ENCODE measurements around the gene EML4. TPM values are rescaled to one million over a fixed set of nuclear protein-coding genes. Genes with fewer than 3 reads are reported as not detected.

EML4 gene
- total and polyA plus RNA-seq, 10 donors: 25.4 to 176 (median 88.2) TPM

DNA sequence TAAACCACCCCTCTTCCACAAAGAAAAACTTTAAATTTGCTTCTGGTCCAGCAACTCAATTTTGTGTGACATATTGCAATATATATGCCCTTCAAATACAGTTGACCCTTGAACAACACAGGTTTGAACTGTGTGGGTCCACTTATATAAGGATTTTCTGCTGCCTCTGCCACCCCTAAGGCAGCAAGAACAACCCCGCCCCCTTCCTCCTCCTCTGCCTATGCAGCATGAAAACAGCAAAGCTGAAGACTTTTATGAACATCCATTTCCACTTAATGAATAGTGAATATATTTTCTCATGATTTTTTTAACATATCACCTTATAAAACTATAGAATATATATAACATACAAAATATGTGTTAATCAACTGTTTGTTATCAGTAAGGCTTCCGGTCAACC lies 58.3 kb downstream of the EML4 start:
- Histone ChIP-seq H3K36me3 (no peaks in the 10 kb centered on the region), H3K4me3 (no peak overlapping the region), H3K9me3 (no peaks in the 10 kb centered on the region), H3K27ac (no peak overlapping the region), H3K27me3 (replicated peaks in 1 of 7) (no peaks in the 10 kb centered on the region), H3K4me1 (peaks cover 18 to 99% (median 72%) of the 10 kb centered on the region in 6 donors)
- TF ChIP-seq, protein P1, sequence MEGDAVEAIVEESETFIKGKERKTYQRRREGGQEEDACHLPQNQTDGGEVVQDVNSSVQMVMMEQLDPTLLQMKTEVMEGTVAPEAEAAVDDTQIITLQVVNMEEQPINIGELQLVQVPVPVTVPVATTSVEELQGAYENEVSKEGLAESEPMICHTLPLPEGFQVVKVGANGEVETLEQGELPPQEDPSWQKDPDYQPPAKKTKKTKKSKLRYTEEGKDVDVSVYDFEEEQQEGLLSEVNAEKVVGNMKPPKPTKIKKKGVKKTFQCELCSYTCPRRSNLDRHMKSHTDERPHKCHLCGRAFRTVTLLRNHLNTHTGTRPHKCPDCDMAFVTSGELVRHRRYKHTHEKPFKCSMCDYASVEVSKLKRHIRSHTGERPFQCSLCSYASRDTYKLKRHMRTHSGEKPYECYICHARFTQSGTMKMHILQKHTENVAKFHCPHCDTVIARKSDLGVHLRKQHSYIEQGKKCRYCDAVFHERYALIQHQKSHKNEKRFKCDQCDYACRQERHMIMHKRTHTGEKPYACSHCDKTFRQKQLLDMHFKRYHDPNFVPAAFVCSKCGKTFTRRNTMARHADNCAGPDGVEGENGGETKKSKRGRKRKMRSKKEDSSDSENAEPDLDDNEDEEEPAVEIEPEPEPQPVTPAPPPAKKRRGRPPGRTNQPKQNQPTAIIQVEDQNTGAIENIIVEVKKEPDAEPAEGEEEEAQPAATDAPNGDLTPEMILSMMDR (IDR thresholded peaks at IDR 0.05 in 8 of 11, conservative IDR thresholded peaks at IDR 0.05 in 3 of 11): no peak
- TF ChIP-seq POLR2A (IDR thresholded peaks at IDR 0.05) (no peak), POLR2AphosphoS5 (IDR thresholded peaks at IDR 0.05) (no peak)
- DNase-seq: no peak
- intact Hi-C loops (cut with DNase I; ENCODE audit: low total_unique reads): no loop called here
- 89 to 96% (median 93%) methylated on average over 2 of the region's 2 CpGs for WGBS, 5 donors

DNA sequence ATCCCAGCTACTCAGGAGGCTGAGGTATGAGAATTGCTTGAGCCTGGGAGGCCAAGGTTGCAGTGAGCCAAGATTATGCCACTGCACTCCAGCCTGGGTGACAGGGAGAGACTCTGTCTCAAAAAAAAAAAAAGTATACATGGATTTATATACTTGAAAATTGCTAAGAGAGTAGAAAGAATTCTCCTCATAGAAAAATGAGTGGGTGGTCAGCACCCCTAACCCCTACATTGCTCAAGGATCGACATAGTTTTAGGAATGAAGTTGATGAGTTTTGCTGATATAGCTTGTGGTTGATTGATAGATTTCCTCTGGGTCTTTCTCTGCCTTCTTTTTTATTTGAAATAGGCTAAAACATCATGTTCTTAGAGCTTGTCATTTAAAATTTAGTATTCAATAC lies 58.9 kb downstream of the EML4 start:
- no peaks in the 10 kb centered on the region for H3K36me3 ChIP-seq
- DNase-seq: no peak
- H3K9me3 ChIP-seq: no peaks in the 10 kb centered on the region
- H3K27ac ChIP-seq: no peak overlapping the region
- WGBS, 5 donors: 72 to 85% (median 82%) methylated on average over 1 of the region's 1 CpG
- intact Hi-C loops (cut with DNase I; ENCODE audit: low total_unique reads): no loop called here
- TF ChIP-seq POLR2A (IDR thresholded peaks at IDR 0.05) (no peak), POLR2AphosphoS5 (IDR thresholded peaks at IDR 0.05) (no peak)
- TF ChIP-seq, protein P1 (IDR thresholded peaks at IDR 0.05 in 8 of 11, conservative IDR thresholded peaks at IDR 0.05 in 3 of 11): no peak
- H3K27me3 ChIP-seq (replicated peaks in 1 of 7): no peaks in the 10 kb centered on the region
- H3K4me1 ChIP-seq: peaks cover 16 to 98% (median 68%) of the 10 kb centered on the region in 6 donors
- no peak overlapping the region for H3K4me3 ChIP-seq

GRCh38 chr2:42229949-42230348 lies 60.8 kb downstream of the EML4 start:
- 89 to 100% (median 95%) methylated on average over 2 of the region's 2 CpGs for WGBS, 5 donors

GRCh38 chr2:42230891-42231290 lies 61.7 kb downstream of the EML4 start:
- intact Hi-C loops (cut with DNase I; ENCODE audit: low total_unique reads): loop anchor here (10.0 kb wide), 1 partner anchor 136 kb away; no protein-coding TSS in a partner anchor

More at GRCh38 chr2:42229949-42230348, 60.8 kb downstream of the EML4 start:
- no peak for DNase-seq
- Histone ChIP-seq H3K27ac (no peak overlapping the region), H3K4me1 (peaks cover 11 to 98% (median 60%) of the 10 kb centered on the region in 6 donors), H3K9me3 (no peaks in the 10 kb centered on the region), H3K36me3 (peaks cover 0 to 4% (median 0%) of the 10 kb centered on the region in 6 donors), H3K27me3 (replicated peaks in 1 of 7) (no peaks in the 10 kb centered on the region), H3K4me3 (no peak overlapping the region)
- intact Hi-C loops (cut with DNase I; ENCODE audit: low total_unique reads): loop anchor here (10.0 kb wide), 1 partner anchor 135 kb away; no protein-coding TSS in a partner anchor
- TF ChIP-seq, protein P1 (IDR thresholded peaks at IDR 0.05 in 8 of 11, conservative IDR thresholded peaks at IDR 0.05 in 3 of 11): no peak
- no peak for TF ChIP-seq POLR2AphosphoS5 (IDR thresholded peaks at IDR 0.05)
- no peak for TF ChIP-seq POLR2A (IDR thresholded peaks at IDR 0.05)

More at GRCh38 chr2:42230891-42231290, 61.7 kb downstream of the EML4 start:
- 82 to 96% (median 89%) methylated on average over 3 of the region's 3 CpGs for WGBS, 5 donors
- no peak for TF ChIP-seq POLR2A (IDR thresholded peaks at IDR 0.05)
- TF ChIP-seq, protein P1 (IDR thresholded peaks at IDR 0.05 in 8 of 11, conservative IDR thresholded peaks at IDR 0.05 in 3 of 11): no peak
- no peak for TF ChIP-seq POLR2AphosphoS5 (IDR thresholded peaks at IDR 0.05)
- no peaks in the 10 kb centered on the region for H3K27me3 ChIP-seq (replicated peaks in 1 of 7)
- no peaks in the 10 kb centered on the region for H3K9me3 ChIP-seq
- DNase-seq: no peak
- H3K36me3 ChIP-seq: peaks cover 0 to 4% (median 0%) of the 10 kb centered on the region in 6 donors
- peaks cover 7 to 96% (median 58%) of the 10 kb centered on the region in 6 donors for H3K4me1 ChIP-seq
- no peak overlapping the region for H3K27ac ChIP-seq
- H3K4me3 ChIP-seq: no peak overlapping the region

All from spleen (tissue), 11 donors.